ENCODE results near the gene ARVCF. TPM values are rescaled to one million over a fixed set of nuclear protein-coding genes. Genes with fewer than 3 reads are reported as not detected.

Gene ARVCF
- polyA plus RNA-seq, 1 experiment: 5.6 TPM

DNA sequence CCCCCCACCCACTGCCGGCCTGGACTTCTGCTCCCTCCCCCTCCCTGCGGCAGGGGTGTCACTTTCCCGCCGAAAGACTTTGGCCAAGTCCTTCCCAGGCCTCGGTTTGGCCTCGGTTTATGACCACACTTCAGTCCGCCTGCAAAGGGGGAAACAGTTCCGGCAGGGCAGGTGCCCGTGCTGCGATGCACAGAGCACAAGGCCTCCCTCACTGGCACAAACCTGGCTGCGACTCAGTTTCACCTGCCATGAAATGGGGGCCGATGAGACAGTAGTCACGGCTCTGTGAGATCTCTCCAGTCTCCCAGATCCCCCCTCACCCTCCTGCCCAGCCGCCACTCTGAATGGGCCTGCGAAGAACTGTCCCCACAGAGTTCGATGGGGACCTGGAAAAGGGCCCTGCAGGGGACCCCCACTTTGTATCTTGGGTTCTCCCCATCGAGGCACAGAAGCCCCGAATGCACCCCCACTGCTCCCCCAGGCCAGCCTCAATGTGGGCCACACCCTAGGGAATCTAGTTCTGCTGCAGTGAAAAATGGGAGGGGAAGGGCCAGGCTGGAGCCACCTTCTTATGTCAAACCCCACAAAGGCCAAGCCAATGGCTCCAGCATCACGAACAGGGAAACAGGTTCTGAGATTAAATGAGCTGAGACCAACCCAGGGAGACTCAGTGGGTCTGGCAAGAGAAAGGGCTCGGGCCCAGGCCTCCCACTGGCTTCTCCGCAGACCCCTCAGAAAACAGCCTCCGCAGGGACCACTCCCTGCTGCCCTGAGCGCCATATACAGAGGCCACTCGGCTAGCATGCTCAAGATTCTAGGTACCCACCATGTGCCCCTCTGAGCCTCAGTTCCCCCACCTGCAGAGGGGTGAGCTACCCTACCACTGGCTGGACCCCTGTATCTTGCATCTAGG, 29.0 kb downstream of the ARVCF start:
- DNase-seq (ENCODE audit: low read depth, low spot score): no peak
- TF ChIP-seq, protein P1, sequence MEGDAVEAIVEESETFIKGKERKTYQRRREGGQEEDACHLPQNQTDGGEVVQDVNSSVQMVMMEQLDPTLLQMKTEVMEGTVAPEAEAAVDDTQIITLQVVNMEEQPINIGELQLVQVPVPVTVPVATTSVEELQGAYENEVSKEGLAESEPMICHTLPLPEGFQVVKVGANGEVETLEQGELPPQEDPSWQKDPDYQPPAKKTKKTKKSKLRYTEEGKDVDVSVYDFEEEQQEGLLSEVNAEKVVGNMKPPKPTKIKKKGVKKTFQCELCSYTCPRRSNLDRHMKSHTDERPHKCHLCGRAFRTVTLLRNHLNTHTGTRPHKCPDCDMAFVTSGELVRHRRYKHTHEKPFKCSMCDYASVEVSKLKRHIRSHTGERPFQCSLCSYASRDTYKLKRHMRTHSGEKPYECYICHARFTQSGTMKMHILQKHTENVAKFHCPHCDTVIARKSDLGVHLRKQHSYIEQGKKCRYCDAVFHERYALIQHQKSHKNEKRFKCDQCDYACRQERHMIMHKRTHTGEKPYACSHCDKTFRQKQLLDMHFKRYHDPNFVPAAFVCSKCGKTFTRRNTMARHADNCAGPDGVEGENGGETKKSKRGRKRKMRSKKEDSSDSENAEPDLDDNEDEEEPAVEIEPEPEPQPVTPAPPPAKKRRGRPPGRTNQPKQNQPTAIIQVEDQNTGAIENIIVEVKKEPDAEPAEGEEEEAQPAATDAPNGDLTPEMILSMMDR (IDR thresholded peaks at IDR 0.05; ENCODE audit: low read depth, low read length): no peak
- no peaks in the 10 kb centered on the region; the same call in 1 of the 2 replicates for H3K9me3 ChIP-seq (ENCODE audit: control insufficient read depth, insufficient read depth, low read length)
- no peak overlapping the region for H3K27ac ChIP-seq (ENCODE audit: low read depth, low read length)
- CTCF ChIA-PET: interaction anchor here (0.6 to 1.4 kb wide), 2 partner anchors 26 to 29 kb away, joined by 3 to 5 read pairs; no protein-coding TSS in a partner anchor
- no peaks in the 10 kb centered on the region for H3K27me3 ChIP-seq (ENCODE audit: control insufficient read depth, insufficient read depth, low read length)
- H3K4me3 ChIP-seq (ENCODE audit: low read depth, low read length): no peak overlapping the region
- POLR2A ChIA-PET: interaction anchor here (1.4 to 1.5 kb wide), 2 partner anchors 25 to 33 kb away, joined by 6 to 9 read pairs; partner anchors contain the start of gene TANGO2

DNA sequence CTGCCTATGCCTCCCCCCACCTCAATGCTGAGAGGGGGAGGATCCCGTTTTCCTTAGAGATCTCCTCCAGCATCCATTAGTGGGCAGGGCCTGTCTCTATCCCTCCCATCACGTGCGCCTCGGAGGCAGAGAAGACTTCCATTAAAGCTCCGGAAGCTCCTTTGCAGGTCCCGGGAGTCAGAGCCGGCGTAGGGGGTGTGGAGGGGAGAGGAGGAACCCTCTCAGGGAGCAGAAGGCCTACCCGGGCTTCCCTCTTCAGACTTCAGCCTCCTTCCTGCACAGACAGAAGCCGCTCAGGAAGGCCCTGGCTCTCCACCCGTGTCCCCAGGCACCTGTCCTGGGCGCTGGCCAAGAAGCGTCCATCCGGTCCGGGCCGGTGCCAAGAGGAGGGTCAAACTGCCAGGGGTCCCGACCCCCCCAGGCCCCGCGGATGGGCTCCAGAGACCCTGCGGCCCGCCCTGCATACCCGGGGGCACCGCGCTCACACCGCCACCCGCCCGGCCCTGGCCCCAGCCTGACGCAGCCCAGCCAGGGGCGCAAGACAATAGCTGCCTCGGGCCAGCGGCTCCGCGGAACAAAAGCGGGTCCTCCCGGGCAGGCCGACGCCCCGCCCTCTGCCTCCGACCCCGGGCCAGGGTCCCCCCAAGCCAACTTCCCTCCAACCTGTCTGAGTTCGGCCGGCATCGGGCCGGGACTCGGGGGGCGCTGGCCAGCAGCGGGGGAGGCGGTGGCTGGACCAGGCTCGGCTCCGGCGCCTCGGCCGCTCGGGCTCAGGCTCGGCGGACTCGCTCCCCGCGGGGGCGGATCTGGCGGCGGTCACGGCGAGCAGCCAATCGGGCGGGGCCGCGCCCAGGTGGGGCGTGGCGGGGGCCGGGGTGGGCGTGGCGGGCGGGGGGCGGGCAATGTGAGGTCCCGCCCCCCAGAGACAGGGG, 29.9 kb downstream of the ARVCF start:
- ChIA-PET POLR2A (interaction anchor here (0.6 to 1.5 kb wide), 5 partner anchors 11 to 34 kb away, joined by 3 to 9 read pairs (median 4); partner anchors contain the start of gene TANGO2), CTCF (interaction anchor here (0.6 to 1.4 kb wide), 4 partner anchors 17 to 29 kb away, joined by 3 to 5 read pairs (median 4); no protein-coding TSS in a partner anchor)
- H3K9me3 ChIP-seq (ENCODE audit: control insufficient read depth, insufficient read depth, low read length): no peaks in the 10 kb centered on the region; the same call in 1 of the 2 replicates
- peak overlapping the region; percentile 76 for H3K4me3 ChIP-seq (ENCODE audit: low read depth, low read length)
- no peaks in the 10 kb centered on the region for H3K27me3 ChIP-seq (ENCODE audit: control insufficient read depth, insufficient read depth, low read length)
- peak overlapping the region; percentile 2 for H3K27ac ChIP-seq (ENCODE audit: low read depth, low read length)
- DNase-seq (ENCODE audit: low read depth, low spot score): peak; percentile 21
- TF ChIP-seq, protein P1 (IDR thresholded peaks at IDR 0.05; ENCODE audit: low read depth, low read length): no peak

DNA sequence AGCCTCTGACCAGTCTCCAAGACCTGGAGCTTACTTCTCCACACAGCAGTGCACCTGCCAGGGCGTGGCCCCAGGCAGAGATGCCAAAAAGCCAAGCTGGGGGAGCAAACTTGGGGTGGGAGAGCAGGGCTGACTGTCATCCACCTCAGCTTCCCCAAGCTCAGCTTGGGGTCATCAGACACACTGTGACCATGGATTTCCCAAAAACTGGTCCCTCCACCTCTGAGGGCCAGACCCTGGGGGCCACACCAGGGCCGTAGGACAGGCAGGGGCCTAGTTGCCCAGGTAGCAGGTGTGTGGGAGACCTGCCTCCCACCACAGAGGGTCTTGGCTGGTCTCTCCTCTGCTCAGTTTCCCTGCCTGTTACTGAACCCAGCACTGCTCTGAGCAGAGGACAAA, 30.6 kb downstream of the ARVCF start:
- ChIA-PET POLR2A (interaction anchor here (1.0 to 1.5 kb wide), 4 partner anchors 11 to 35 kb away, joined by 3 to 9 read pairs (median 5); partner anchors contain the start of gene TANGO2), CTCF (interaction anchor here (1.0 to 1.4 kb wide), 3 partner anchors 16 to 29 kb away, joined by 3 to 5 read pairs (median 5); no protein-coding TSS in a partner anchor)
- peak overlapping the region; percentile 2 for H3K27ac ChIP-seq (ENCODE audit: low read depth, low read length)
- TF ChIP-seq, protein P1 (IDR thresholded peaks at IDR 0.05; ENCODE audit: low read depth, low read length): no peak
- DNase-seq (ENCODE audit: low read depth, low spot score): no peak
- no peaks in the 10 kb centered on the region for H3K27me3 ChIP-seq (ENCODE audit: control insufficient read depth, insufficient read depth, low read length)
- H3K9me3 ChIP-seq (ENCODE audit: control insufficient read depth, insufficient read depth, low read length): no peaks in the 10 kb centered on the region; the same call in 1 of the 2 replicates
- H3K4me3 ChIP-seq (ENCODE audit: low read depth, low read length): peak overlapping the region; percentile 76

DNA sequence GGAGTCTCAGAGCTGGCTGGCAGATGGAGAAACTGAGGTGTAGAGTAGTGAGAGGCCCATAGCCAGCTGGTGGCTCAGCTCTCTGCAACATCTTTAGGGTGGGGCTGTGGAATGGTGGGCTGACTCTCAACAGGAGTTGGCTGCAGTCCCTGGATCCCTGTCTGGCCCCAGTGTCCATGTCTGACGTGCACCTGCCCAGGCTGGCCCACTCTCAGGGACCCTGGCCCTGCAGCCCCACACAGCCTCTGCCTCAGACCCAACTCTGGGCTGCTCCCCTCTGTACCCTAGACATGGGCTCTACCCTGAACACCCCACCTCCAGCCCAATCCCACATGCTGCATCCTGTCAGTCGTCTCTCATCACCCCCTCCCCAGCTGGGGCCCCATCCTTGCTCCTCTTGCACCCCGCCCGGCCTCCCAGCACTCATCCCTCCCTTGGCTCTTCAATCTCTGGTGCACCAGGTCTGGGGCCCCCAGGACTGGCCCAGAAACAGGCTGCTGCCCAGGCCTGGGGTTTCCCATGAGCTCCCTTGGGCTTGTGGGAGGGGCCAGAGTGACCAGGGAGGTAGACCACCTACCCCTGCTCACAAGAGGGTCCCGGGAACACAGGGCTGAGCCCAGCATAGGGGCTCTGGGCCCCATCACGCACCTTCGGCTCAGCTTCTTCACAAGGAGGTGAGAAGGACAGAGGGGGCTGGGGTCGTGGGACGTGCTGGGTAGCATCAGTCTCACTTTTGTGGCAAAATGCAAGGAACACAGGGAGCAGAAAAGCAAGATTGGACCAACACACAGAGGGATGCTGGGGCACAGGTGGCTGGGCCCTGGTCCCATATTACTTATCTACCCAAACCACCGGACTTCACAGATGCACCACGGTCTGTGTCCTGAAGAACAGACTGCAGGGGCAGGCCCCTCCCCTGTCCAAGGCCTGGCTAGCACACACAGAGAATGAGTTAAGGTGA, 31.5 kb downstream of the ARVCF start:
- no peak overlapping the region; the same call in 1 of the 2 replicates for H3K4me3 ChIP-seq (ENCODE audit: low read depth, low read length)
- ChIA-PET CTCF (interaction anchor here (1.4 to 1.8 kb wide), 3 partner anchors 14 to 30 kb away, joined by 3 to 7 read pairs (median 5); no protein-coding TSS in a partner anchor), POLR2A (interaction anchor here (1.4 kb wide), 1 partner anchor 36 kb away, joined by 3 read pairs; the partner anchor contains the start of gene TANGO2)
- TF ChIP-seq, protein P1 (IDR thresholded peaks at IDR 0.05; ENCODE audit: low read depth, low read length): no peak
- no peaks in the 10 kb centered on the region; the same call in 1 of the 2 replicates for H3K9me3 ChIP-seq (ENCODE audit: control insufficient read depth, insufficient read depth, low read length)
- DNase-seq (ENCODE audit: low read depth, low spot score): no peak
- no peaks in the 10 kb centered on the region for H3K27me3 ChIP-seq (ENCODE audit: control insufficient read depth, insufficient read depth, low read length)
- H3K27ac ChIP-seq (ENCODE audit: low read depth, low read length): no peak overlapping the region

All from AG04450 (cell line).